Osteoblast (primary cell): ENCODE data around the gene PPP1R26. TPM values are rescaled to one million over a fixed set of nuclear protein-coding genes. Genes with fewer than 3 reads are reported as not detected.

Experiments
- DNase-seq: peaks from one replicate; pipeline ENCODE4 v3.0.0; 2011; ENCODE audit warnings: low spot score, mixed read lengths; ENCODE audit not compliant: insufficient read length; ENCODE audit errors: missing footprints
- H2AFZ ChIP-seq: 2 replicates; pipeline ENCODE4 v1.6.0; 2011; ENCODE audit warnings: mild to moderate bottlenecking, low read length
- H3K27ac ChIP-seq: 2 replicates; pipeline ENCODE4 v1.5.1; 2011; ENCODE audit warnings: mild to moderate bottlenecking, low read depth, low read length, moderate library complexity
- H3K27me3 ChIP-seq: 2 replicates; pipeline ENCODE4 v1.6.0; 2012; ENCODE audit warnings: mild to moderate bottlenecking, control low read depth, inconsistent platforms, low read length, moderate library complexity; ENCODE audit not compliant: insufficient read depth
- H3K36me3 ChIP-seq: 2 replicates; pipeline ENCODE4 v1.5.1; 2011; ENCODE audit warnings: mild to moderate bottlenecking, low read length, control low read depth, moderate library complexity; ENCODE audit not compliant: insufficient read depth
- H3K4me1 ChIP-seq: 2 replicates; pipeline ENCODE4 v1.5.1; 2011; ENCODE audit warnings: mild to moderate bottlenecking, low read length, control low read depth, moderate library complexity; ENCODE audit not compliant: insufficient read depth
- H3K4me2 ChIP-seq: 2 replicates; pipeline ENCODE4 v1.6.0; 2011; ENCODE audit warnings: mild to moderate bottlenecking, low read length; ENCODE audit not compliant: insufficient read depth
- H3K4me3 ChIP-seq: fragments of 200-600 bp; sonication (generic); 3 replicates; pipeline ENCODE4 v1.5.1; 2012; ENCODE audit warnings: mild to moderate bottlenecking, low read length, inconsistent platforms; ENCODE audit not compliant: insufficient read depth
- H3K79me2 ChIP-seq: 2 replicates; pipeline ENCODE4 v1.6.0; 2012; ENCODE audit warnings: mild to moderate bottlenecking, low read length, control low read depth, inconsistent platforms; ENCODE audit not compliant: insufficient read depth
- H3K9me3 ChIP-seq: 2 replicates; pipeline ENCODE4 v1.5.1; 2011; ENCODE audit warnings: low read depth, low read length, control low read depth
- H4K20me1 ChIP-seq: 2 replicates; pipeline ENCODE4 v1.6.0; 2012; ENCODE audit warnings: mild to moderate bottlenecking, low read length, control low read depth; ENCODE audit not compliant: insufficient read depth
- total RNA-seq: library from RNA; depleted of rRNA; stranded (reverse); fragments of >200 nt; gene quantifications from 2 replicates; pipeline ENCODE4 v1.2.3, GENCODE V29; 2012
- TF ChIP-seq, protein P1 (sequence below): IDR thresholded peaks from 2 replicates; pipeline ENCODE4 v1.5.1; 2011; ENCODE audit warnings: mild to moderate bottlenecking, low read depth, low read length, moderate library complexity; ENCODE audit errors: extremely low read depth

PPP1R26 gene
- total RNA-seq, 1 donor: 10.5 TPM

DNA sequence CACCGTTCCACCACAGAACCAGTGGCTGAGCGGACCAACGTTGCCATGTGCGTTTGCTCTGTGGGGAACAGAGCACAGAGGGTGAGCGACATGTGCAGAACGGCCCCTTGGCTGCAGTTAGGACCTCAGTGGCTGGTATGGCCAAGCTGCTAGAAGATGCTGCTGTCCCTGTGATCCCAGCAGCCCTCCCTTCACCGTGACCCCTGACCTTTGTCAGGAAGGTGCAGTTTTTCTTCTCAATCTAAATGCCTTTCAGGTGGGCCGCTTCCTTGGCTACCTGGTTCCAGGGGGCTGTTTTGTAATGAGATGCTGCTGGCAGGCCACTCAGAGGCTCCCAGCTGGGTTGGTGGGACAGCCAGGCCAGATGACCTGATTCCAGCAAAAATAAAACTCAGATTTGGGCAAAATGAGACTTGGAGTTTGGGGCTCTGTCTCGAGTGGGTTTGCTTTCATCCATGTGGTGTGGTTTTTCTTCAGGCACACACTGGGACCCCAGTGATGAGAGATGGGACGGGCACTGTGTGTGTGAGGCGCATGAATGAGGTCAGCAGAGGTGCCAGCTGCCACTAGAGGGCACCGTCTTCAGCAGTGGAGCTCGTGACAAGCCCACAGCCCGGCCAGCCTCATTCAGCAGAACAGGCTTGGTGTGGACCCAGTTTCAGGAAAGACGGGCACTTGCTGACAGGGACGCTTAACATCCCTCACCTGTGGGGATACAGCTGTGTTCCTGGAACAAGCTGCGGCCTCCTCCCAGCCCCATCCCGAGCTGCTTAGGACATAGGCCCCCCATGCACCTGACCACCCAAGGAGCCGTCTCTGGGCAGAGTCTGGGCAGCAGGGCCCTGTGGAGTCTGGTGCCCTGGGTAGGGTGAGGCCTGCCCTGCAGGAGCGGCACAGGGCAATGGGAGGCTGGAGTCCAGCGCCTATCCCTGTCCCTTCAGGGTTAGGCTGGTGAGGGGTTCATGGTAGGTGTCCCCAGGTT, 25.0 kb downstream of the PPP1R26 start:
- DNase-seq: peak; percentile 98
- no peaks in the 10 kb centered on the region for H3K9me3 ChIP-seq
- H3K4me1 ChIP-seq: peaks cover 11% of the 10 kb centered on the region
- peaks cover 24% of the 10 kb centered on the region for H3K36me3 ChIP-seq
- H3K27ac ChIP-seq: no peak overlapping the region
- H3K4me3 ChIP-seq: no peak overlapping the region
- TF ChIP-seq, protein P1, sequence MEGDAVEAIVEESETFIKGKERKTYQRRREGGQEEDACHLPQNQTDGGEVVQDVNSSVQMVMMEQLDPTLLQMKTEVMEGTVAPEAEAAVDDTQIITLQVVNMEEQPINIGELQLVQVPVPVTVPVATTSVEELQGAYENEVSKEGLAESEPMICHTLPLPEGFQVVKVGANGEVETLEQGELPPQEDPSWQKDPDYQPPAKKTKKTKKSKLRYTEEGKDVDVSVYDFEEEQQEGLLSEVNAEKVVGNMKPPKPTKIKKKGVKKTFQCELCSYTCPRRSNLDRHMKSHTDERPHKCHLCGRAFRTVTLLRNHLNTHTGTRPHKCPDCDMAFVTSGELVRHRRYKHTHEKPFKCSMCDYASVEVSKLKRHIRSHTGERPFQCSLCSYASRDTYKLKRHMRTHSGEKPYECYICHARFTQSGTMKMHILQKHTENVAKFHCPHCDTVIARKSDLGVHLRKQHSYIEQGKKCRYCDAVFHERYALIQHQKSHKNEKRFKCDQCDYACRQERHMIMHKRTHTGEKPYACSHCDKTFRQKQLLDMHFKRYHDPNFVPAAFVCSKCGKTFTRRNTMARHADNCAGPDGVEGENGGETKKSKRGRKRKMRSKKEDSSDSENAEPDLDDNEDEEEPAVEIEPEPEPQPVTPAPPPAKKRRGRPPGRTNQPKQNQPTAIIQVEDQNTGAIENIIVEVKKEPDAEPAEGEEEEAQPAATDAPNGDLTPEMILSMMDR: peak; percentile 88
- H3K27me3 ChIP-seq: no peaks in the 10 kb centered on the region
- peaks cover 19% of the 10 kb centered on the region for H3K79me2 ChIP-seq
- H4K20me1 ChIP-seq: peaks cover 28% of the 10 kb centered on the region
- H3K4me2 ChIP-seq: no peak overlapping the region
- H2AFZ ChIP-seq: no peak overlapping the region

DNA sequence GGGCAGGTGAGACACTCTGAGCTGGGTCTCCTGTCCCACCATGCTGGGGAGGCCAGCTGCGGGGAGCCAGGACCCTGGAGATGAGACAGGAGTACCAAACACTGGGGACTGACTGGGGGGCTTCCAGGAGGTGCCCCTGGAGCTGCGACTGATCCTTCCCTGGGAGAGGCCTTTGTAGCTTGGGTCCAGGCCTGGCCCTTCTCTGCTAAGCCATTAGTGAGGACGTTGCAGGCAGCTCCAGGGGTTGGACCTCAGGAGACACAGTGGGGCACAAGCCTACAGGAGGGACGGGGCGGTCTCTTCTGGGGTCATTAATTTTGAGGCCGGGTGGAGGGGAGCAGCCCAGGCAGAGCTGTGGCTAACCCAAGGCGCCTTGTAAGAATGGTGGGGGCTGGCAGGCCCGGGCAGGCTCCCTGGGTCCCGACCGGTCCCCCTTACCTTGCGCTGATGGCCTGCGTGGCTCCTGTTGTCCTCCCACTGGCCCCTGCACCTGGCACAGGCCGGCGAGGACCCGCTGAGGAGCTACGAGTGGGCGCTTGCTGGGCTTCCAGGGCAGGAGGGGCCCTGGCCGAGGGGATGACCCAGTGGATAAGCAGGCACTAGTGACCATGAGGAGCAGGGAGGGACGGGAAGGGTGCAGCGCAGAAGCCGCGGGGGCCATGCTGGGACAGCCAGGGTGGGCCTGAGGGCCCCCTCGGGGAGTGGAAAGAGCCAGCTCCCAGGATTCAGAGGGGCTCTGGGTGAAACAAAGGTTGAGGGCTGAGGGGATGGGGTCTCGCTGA, 26.0 kb downstream of the PPP1R26 start:
- H3K27ac ChIP-seq: no peak overlapping the region
- H4K20me1 ChIP-seq: peaks cover 28% of the 10 kb centered on the region
- H3K9me3 ChIP-seq: no peaks in the 10 kb centered on the region
- peaks cover 19% of the 10 kb centered on the region for H3K79me2 ChIP-seq
- peak; percentile 57 for DNase-seq
- no peak overlapping the region for H2AFZ ChIP-seq
- TF ChIP-seq, protein P1: no peak
- peaks cover 6% of the 10 kb centered on the region for H3K4me1 ChIP-seq
- H3K4me3 ChIP-seq: no peak overlapping the region
- H3K4me2 ChIP-seq: no peak overlapping the region
- H3K27me3 ChIP-seq: no peaks in the 10 kb centered on the region
- H3K36me3 ChIP-seq: peaks cover 24% of the 10 kb centered on the region

DNA sequence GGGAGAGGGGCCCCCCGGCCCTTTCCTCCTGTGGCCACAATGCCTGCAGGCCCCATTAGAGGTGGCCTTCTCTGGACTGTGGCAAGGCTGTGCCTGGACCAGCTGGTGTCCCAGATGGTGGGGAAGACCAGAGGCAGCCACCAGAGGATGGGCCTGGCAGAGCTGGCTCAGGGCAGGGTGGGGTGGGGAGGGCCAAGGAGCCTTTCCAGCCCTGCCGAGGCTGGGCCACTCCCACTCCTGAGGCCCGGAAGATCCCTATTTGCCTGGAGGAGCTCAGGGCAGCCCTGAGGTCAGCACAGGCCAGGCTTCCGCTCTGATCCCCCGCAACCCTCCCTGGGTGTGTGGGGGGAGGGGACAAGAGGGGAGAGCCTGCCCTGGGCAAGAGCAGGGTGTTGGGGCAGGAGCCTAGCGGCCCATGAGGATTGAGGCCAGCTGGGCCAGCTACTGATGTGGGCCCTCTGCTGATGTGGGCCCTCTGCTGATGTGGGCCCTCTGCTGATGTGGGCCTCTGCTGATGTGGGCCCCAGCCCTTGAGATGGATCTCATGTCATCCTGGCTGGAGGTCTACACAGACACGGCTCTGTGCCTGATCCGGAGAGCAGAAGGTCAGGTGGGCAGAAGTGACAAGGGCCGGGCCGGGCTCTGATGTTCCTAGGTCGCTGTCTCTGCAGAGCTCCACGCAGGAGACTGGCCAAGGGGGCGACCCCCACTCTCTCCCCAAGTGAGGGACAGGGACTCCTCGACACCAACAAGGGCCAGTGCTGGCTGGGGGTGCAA, 26.9 kb downstream of the PPP1R26 start:
- peaks cover 6% of the 10 kb centered on the region for H3K4me1 ChIP-seq

More for the DNA sequence above, 26.9 kb downstream of the PPP1R26 start:
- Histone ChIP-seq H3K27ac (no peak overlapping the region), H4K20me1 (peaks cover 24% of the 10 kb centered on the region), H3K36me3 (peaks cover 24% of the 10 kb centered on the region), H3K27me3 (no peaks in the 10 kb centered on the region), H3K9me3 (no peaks in the 10 kb centered on the region), H2AFZ (no peak overlapping the region), H3K79me2 (peaks cover 10% of the 10 kb centered on the region), H3K4me2 (no peak overlapping the region), H3K4me3 (no peak overlapping the region)
- TF ChIP-seq, protein P1: no peak
- peak; percentile 90 for DNase-seq
